ENCODE data around the gene LDLRAD4.
A peak's percentile ranks its signal among the peaks of the same experiment; 100 is the strongest.

Gene LDLRAD4

DNA sequence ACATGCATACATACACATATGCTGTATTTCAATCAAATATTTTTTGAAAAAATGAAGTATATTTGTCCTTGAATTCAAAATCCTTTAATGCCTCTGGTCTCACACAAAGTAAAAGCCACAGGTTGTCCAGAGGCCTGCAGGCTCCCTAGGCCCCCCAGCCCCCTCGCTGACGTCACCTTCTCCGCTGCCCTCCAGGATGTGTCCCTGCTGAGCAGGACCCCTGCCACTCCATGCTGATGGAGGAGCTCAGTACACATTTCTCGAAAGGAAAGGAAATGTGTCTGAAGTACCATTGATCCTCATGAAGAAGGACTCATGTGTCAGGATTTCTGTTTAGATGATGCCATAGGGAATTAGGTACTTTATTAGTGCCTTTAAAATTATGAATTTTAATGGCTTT, 212.1 kb downstream of the LDLRAD4 start:
- no peak for DNase-seq (ENCODE audit: low read depth)

DNA sequence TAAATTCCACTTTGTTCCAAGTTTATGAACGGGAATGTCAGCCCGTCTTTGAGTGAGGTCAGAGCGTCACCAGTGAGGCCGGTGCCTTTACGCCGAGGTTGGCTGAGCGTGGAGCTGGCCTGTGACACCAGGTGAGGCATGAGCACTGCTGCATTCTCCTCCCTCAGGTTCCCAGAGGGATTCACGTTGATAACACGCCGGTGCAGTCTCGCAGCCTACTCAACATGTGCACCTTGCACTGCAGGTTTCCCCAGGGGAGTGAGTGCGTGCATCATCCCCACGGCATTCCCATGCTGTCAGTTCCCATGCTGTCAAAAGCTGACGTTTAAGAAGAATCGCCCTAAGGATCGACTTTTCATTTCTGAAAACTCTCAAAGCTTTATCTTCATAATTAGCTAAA, 213.3 kb downstream of the LDLRAD4 start:
- no peak for DNase-seq (ENCODE audit: low read depth)

DNA sequence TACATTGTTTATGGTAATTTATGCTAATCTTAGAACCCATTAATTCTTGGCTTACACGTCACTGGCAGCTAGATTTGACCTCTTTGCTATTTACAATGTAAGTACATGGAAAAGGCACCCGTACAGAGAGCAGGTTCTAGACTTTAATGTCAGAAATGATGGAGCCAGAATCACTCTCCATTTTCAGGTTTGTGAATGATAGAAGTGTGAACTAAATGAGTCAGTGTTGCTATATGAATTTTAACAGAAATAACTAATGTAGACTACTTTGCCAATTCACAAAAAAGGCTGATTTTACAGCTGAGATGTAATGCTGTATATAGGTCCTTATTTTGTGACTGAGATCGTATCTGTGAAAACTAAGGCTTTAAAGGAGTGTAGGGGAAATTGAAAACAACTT, 214.6 kb downstream of the LDLRAD4 start:
- DNase-seq (ENCODE audit: low read depth), result no peak

GRCh38 chr18:13433685-13434084, 215.1 kb downstream of the LDLRAD4 start:
- no peak for DNase-seq (ENCODE audit: low read depth)

DNA sequence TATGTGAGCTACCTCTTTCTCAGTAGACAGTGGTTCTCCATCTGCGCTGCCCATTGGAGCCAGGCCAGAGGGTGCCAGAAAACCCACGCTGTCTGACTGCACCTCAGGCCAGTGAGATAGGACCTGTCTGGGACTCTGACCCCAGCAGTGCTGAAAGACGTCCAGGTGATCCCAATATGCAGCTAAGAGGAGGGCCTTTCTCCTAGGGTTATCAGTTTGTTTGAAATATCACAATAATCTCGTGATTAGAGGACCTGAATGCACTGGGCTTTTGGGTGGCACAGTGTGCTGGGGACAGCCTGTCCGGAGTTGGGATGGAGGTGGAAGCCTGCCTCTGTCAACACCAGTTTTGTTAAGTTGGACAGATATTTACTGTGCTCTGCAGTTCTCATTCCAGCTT, 216.3 kb downstream of the LDLRAD4 start:
- no peak for DNase-seq (ENCODE audit: low read depth)

GRCh38 chr18:13435586-13436333, 217.2 kb downstream of the LDLRAD4 start:
- no peak for DNase-seq (ENCODE audit: low read depth)

GRCh38 chr18:13436576-13436975, 218.0 kb downstream of the LDLRAD4 start:
- no peak for DNase-seq (ENCODE audit: low read depth)

DNA sequence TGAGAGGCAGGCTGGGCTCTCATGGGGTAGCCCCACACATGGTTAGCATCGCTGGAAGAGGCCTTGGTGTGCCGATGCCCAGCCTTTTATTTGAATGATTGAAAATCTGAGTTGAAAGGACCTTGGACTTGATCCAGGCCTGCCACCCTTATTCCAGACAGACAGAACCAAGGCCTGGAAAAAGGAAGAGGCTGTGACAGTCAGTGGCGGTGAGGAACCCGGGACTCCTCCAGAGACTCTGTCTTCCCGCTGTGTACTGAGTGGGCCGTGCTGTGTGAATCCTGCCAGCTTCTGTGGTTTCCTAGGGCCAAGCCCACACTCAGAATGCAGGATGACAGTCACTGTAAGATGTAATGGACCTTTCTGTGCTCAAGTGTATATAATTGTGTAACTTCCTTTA, 218.5 kb downstream of the LDLRAD4 start:
- no peak for DNase-seq (ENCODE audit: low read depth)

- DNase-seq (ENCODE audit: low read depth), result peak; percentile 26
Measured at GRCh38 chr18:13437796-13438506, 219.4 kb downstream of the LDLRAD4 start.

- DNase-seq (ENCODE audit: low read depth), result no peak
Measured at GRCh38 chr18:13438507-13439056, 220.0 kb downstream of the LDLRAD4 start.

DNA sequence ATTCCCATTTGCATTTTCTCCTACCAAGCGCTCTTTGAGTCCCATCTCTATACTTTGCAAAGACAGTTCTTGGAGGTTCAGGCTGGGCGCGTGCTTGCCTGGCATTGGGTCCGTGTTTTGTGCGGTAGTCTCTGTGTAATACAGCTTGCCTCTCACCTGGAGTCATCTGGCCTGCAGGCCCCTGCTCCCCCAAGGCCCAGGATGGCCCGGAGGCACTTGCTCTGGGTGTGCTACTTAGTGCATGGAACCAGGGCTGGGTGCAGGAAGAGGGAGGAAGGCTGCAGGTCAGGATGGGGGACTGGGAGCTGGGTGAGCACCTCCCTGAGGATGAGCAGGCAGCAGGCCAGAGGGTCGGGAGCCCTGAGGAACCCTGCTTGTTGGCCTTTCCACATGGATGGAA, 220.9 kb downstream of the LDLRAD4 start:
- DNase-seq (ENCODE audit: low read depth), result no peak

- DNase-seq (ENCODE audit: low read depth), result no peak
Measured at GRCh38 chr18:13440277-13441248, 222.0 kb downstream of the LDLRAD4 start.

DNA sequence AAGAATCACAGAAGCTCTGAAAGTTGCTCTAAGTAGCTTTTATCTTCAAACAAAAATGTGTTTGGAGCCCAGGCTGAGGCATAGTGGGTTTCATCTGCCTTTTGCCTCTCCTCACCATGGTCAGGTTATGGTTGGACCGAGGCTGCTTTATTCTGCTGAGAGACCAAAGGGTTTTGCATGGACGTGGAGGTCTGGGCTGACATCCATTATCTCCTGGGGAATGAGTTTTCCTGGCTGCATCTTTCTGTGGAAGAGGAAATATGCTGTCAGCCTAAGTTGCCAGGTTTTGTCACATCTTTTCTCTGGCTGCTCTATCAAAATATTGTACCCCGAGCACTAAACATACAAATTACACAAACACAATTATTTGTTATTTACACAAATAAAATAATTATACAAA, 223.2 kb downstream of the LDLRAD4 start:
- DNase-seq (ENCODE audit: low read depth), result no peak

DNA sequence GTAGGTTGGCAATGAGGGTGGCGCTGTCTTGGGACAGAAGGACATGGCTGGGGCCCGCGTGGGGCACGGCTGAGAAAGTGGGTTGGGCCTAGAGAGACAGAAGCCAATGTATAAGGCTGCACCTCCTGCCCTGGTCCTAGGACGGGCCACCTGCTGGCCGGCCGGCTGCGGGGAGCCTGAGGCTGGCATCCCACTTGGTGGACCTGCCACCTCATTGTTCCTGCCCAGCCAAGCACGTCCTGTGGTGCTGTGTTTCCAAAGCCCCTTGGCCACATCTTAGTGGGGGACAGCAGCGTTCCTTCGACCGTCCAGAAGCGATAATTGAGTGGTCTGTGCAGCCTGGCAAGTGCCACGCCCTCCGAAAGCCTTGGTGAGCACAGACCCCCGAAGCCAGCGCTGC, 223.9 kb downstream of the LDLRAD4 start:
- no peak for DNase-seq (ENCODE audit: low read depth)

DNA sequence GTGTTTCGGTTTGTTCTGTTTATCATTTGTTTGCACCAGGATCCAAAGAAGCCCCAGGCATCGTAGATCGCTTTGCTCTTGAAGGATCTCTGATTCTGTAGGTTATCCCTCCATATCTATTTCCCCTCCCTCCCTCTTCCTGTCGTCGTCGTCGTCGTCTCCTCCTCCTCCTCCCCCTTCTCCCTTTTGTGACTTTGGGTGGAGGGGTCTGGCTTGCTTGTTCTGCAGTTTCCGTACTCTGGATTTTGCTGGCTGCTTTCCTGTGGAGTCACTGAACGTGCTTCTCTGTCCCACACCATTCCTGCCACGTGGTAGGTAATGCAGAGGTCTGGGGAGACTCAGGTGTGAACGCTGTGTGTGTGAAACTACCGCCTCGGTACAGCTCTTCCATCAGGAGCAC, 225.0 kb downstream of the LDLRAD4 start:
- DNase-seq (ENCODE audit: low read depth), result no peak

GRCh38 chr18:13444430-13445240, 226.1 kb downstream of the LDLRAD4 start:
- DNase-seq (ENCODE audit: low read depth), result no peak

DNA sequence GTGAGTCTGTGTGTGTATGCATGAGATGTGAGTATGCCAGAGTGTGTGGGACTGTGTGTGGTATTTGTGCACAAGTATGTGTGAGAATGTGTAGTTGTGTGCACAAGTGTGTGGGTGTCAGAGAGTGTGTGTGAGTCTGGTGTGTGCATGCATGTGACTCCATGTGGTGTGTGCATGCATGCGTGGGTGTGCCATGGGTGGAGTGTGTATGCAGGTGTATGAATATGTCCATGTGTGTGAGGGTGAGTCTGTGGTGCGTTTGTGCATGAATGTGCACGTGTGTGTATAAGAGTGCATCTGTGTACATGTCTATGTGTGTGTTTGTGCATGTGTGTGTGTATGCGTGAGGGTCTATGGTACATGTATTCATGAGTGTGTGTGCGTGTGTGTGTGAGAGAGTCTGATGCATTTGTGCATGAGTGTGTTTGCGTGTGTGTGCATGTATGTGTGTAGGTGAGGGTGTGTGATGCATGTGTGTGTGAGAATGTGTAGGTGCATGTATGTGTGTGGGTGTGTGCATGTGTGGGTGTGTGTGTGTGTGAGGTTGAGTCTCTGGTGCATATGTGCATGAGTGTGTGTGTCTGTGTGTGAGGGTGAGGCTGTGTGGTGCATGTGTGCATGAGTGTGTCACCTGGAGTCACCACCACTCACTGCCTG, 226.8 kb downstream of the LDLRAD4 start:
- no peak for DNase-seq (ENCODE audit: low read depth)

DNA sequence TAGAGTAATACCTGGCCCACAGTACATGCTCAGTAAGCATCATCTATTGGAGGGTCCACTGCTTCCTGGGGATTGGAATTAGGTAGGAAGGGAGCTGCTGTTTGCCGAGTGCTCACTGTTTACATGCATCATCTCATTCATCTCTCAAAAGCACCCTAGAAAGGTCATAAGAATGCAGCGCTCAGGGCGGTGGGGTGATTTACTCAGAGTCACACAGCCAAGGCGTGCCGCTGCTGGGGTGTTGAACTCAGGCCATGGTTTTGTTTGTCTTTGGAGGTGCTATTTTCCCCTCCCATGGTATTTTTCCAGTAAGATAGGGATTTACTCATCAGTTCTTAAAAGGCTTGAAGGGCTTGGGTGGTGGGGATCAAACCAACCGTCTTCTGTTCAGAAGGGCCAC, 227.5 kb downstream of the LDLRAD4 start:
- no peak for DNase-seq (ENCODE audit: low read depth)

- no peak for DNase-seq (ENCODE audit: low read depth)
Measured at GRCh38 chr18:13446610-13447461, 228.3 kb downstream of the LDLRAD4 start.

Data from activated T-helper 1 cell treated with Interleukin-2 at 50 U/mL for 16 hours (primary cell).